Raji (cell line): ENCODE measurements around the gene KRTAP10-10.

Experiments used
- POLR2A ChIP-seq: IDR thresholded peaks from 2 replicates; pipeline ENCODE4 v1.6.1; 2011; ENCODE audit warnings: low read depth, low read length, control low read depth; ENCODE audit not compliant: insufficient read depth

KRTAP10-10 gene

DNA sequence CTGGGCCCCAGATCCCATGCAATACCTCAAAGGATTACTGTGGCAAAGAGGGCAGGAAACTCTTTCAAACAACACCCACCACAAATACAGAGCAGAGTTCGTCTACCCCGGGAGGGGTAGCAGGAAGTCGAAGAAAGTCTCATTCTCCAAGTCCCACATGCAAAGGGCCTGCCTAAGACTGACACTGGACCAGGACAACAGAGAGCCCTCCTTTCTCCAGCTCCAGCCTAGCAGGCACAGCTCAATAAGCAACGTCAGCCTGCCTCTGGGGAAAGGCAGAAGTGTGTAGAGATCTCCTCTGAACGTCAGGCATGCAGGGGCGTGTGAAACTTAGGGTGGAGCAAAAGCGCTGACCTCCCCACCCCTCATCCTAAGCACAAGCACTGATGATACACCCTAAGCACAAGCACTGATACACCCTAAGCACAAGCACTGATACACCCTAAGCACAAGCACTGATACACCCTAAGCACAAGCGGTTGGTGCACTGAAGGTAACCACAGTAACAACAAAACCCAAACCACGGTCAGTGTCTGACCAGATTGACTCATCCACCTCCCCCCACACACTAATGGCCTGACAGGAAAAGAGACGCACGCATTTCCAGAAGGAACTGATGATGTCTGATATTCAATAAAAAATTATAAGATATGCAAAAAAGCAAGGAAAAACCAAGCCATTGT lies 21.9 kb downstream of the KRTAP10-10 start:
- no peak for TF ChIP-seq POLR2A

DNA sequence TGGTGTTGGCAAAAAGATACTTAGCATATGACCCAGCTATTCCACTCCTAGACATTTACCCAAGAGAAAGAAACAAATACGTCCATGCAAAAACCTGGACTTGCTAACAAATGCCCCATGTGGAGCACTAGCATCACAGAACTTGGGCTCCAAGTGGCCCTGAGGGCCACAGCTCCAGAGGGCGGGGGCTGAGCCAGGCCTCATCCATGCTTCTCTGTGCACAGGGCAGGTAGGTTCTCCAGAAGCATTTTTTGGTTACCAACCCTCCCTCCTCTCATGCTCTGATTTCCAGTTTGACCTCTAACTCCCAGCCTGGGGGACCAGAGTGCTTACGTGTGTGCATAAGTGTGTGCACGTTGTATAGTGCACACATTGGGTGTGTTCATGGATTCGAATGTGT lies 27.5 kb downstream of the KRTAP10-10 start:
- no peak for TF ChIP-seq POLR2A

DNA sequence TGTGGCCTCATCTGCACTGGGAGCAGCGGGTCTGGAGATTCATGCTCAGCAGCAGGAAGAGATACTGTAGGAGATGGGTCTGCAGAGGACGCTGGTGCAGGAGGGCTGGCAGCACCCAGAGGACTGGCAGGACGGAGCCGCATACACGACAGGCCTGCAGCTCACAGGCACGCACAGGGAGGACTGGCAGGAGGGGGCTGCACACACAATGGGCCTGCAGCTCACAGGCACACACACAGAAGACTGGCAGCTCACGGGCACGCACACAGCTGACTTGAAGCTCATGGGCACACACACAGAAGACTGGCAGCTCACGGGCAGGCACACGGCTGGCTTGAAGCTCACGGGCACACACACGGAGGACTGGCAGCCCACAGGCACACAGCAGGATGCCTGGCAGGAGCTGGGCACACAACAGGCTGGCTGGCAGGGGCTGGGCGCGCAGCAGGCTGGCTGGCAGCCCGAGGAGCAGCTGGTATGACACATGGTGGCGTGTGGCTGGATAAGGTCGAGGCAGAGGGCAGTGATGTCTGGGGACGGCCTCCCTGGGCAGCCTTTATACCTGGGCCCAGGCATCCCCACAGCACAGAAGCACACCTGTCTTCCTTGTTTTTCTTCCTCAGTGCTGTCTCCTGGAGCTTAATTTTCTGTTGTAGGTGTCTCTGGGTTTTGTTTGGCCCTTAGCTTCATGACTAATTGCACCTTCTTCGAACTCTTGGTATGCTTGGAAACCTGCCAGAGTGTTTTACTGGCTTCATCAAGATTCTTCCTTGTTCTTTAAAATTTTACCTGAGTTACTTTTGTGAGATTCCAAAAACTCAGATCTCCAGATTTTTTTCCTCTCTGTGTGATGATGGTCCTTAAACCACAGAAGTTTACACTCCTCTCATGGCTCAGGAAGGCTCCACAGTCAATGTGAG lies 29.5 kb downstream of the KRTAP10-10 start, which contains the start of gene KRTAP12-2:
Gene KRTAP12-2, minus strand, starts transcription at position 527 of the 920 bp plus-strand sequence. Its CDS starts 41 bp downstream, at position 486.
- no peak for TF ChIP-seq POLR2A

DNA sequence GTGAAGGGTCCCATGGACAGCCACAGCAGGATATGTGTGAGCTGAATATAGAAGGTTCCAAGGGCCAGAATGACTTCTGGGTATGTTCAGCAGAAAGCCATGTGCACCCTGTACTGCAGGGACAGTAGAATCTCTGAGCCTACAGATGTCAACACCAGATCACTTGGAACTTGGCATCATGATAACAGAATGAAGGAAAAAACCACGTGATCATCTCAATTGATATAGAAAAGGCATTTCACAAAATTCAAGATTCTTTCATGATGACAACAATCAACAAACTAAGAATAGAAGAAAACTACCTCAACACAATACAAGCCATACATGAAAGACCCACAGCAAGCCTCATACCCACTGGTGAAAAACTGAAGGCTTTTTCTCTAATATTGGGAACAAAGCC lies 30.5 kb downstream of the KRTAP10-10 start:
- TF ChIP-seq POLR2A = no peak

DNA sequence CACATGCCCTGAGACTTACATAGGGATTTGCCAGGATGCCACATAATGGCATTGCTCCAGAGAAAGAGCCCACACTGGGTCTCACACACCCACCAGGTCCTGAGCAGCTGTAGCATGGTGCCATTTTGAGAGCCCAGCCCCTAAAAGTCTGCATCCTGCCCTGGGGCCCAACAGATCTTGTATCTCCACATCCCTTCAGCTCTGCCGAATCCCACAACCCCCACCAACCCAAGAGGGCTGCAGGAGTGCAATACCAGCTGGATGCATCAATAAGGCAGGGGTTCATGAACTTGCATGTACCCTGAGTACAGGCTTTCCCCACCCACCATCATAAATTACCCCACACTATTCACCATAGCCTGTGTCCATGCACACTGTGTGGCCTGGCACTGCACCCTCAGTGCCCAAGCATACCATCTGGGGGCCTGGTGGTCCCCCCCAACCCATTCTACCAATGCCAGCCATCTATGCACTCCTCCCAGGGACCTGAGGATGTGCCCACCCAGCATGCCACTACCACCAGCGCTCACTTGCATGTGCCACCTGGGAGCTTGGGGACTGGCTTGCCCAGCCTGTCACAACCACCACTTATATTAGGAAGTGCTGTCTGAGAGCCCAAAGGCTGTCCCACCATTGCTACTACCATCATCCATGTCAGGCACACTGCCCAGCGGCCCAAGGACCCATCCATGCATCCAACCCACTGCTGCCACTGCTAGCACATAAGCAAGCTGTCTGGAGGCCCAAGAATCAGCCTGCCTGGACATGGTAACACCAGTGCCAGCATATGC lies 33.7 kb downstream of the KRTAP10-10 start:
- no peak for TF ChIP-seq POLR2A

DNA sequence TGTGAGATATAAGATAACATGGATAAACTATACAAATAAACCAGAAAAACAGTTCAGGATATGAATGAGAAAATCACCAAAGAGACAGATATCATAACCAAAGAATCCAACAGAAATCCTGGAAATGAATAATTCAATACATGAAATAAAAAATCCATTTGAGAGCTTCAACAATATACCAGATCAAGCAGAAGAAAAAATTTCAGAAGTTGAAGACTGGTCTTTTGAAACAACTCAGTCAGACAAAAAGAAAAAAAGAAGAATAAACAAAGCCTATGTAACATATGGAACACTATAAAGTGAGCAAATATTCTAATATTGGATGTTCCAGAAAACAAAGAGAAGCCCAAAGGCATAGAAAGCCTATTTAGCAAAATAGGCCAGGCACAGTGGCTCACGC lies 34.8 kb downstream of the KRTAP10-10 start:
- TF ChIP-seq POLR2A = no peak

DNA sequence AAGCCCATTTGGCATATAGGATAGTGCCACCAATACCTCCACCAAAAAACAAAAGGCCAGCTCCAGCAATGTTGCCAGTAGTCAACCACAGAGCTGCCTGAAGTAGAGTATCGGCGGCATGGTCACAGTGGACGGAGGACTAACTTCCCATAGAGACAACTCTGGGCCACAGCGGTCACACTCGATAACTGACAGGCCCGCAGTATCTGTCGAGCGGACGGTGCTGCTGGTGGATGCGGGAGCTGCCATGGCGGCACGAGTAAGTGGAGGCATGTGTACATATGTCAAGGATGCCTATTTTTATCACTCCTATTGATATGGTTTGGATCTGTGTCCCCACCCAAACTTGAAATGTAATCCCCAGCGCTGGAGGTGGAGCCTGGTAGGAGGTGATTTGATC lies 40.7 kb downstream of the KRTAP10-10 start:
- TF ChIP-seq POLR2A = no peak

DNA sequence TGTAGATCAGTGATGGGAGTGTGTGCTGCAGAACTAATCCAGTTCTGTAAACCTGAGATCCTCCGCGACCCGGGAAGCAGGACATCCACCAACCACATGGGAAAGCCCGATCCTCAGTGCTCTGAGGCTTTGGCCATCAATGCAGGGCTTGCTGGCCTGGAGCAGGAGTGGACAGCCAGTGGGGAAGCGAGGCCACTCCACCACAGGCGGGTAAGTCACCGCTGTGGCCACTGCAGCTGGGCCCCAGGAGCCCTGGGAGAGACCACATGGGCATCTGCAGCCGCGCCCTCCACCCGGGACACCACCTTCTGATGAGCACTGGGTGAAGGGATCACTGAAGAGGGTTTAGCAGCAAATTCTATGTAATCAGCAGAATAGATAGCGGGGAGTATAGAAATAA lies 44.0 kb downstream of the KRTAP10-10 start:
- TF ChIP-seq POLR2A = no peak

DNA sequence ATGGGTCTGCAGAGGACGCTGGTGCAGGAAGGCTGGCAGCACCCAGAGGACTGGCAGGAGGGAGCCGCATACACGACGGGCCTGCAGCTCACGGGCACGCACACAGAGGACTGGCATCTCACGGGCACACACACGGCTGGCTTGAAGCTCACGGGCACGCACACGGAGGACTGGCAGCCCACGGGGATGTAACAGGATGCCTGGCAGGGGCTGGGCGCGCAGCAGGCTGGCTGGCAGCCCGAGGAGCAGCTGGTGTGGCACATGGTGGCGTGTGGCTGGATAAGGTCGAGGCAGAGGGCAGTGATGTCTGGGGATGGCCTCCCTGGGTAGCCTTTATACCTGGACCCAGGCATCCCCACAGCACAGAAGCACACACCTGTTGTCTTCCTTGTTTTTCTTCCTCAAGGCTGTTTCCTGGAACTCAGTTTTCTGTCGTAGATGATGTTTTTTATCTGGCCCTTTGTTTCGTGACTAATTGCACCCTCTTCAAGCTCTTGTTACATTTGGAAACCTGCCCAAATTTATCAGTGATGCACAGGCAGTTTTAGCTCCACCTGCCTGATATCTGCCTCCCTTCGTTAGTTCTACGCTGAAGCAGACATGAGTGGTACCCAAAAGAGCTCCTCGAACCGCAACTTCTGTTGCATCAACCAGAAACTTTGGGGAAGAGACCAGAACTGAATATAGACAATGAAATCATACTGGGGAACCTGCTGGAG lies 44.9 kb downstream of the KRTAP10-10 start, which contains the start of gene KRTAP12-1:
Gene KRTAP12-1, minus strand, starts transcription at position 303 of the 719 bp plus-strand sequence. Its CDS starts 40 bp downstream, at position 263.
- TF ChIP-seq POLR2A = no peak

DNA sequence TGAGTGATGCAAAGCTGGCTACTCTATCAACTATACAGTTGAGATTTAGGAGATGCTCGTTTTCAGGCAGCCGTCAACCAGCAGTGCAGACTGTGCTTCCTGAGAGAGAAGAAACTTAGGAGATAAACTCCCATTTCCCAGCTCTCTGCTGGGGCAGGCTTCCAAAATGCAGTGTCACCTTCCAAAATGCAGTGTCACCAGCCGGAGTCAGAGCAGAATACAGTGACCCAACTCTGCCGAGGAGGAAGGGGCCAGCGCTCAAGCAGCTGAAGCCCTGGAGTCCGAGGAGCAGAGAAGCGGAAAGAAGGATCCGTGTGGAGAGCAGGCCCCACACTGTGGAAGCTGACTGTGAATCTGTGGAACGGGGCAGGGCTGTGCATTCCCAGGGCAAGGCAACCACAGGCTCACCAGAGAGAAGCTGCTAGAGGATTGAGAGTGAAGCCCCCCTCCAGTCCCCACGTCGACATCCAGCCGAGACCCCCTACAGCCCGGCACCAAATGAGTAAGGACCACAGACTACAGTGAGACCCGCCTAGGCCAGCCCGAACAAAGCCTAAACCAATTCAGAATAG lies 45.5 kb downstream of the KRTAP10-10 start:
- no peak for TF ChIP-seq POLR2A

DNA sequence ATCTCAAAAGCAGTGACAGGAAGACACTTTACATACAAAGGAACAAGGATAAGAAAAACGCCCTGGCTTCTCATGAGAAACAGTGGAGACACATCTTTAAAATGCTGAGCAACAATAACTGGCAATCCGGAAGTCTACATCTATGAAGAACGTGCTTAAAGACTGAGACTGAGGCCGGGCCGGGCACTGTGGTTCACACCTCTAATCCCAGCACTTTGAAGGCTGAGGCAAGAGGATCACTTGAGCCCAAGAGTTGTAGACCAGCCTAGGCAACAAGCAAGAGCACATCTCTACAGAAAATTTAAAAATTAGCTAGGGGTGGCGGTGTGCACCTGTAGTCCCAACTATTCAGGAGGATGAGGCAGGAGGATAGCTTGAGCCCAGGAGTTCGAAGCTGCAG lies 46.9 kb downstream of the KRTAP10-10 start:
- no peak for TF ChIP-seq POLR2A

DNA sequence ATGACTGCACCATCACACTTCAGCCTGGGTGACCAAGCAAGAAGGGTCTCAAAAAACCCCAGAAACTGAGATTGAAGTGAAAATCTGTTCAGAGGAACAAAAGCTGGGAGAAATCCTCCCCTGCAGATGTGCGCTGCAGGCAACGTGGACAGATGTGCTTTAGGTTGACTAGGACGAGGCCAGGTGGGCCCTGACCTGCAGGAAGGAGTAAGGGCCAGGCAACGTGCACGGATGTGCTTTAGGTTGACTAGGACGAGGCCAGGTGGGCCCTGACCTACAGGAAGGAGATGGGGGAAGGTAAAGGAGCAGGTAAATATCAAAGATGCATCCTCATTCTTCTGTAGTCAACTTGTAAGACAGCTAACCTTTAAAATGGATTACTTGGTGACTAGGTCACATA lies 47.3 kb downstream of the KRTAP10-10 start:
- no peak for TF ChIP-seq POLR2A

DNA sequence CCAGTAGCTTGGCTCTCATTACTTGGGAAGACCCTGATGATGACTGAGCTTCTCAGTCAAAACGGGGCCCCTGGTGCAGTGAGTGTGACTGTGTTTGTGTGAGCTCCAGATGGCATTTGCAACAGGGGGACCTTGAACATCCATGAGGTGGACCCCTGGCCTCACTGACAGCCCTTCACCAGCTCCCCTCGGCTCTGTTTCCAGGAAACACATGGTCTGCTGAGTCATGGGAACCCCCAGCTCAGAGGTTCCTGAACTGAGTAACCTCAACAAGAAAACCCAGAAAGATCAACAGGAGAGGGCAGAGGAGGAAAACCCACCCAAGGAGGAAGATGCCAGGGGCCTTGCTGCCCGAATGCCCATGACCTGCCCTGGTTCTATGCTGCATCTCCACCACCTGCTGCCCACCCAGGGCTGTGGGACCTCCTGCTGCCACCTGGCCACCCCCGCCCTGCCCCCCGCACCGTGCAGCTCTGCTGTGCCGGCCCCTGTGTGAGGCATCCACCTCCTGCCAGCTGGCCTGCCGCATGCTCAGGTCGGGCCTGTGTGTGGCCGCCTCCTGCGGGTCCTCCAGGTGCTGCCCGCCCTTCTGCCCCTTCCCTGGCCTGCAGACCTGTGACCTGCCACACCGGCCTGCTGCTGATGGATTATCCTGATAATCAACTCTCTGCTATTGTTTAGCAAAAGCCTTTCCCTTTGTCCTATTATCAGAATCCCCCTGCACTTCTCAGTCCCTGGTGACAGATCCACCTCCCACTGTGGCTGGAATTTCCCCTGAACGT lies 49.0 kb downstream of the KRTAP10-10 start:
- TF ChIP-seq POLR2A = no peak
